BJ (cell line): ENCODE measurements around the gene MPZL2. TPM values are rescaled to one million over a fixed set of nuclear protein-coding genes. Genes with fewer than 3 reads are reported as not detected.

Source experiments
- CTCF ChIA-PET: fragments of 350-600 bp; formaldehyde crosslinking; extraction: SDS; loops from one replicate; lab custom pipeline; 2021; ENCODE audit warnings: antibody characterized with exemption, inconsistent platforms; lab: Yijun Ruan, JAX
- POLR2A ChIA-PET: fragments of 300-600 bp; sonication (Branson Sonifier 250); formaldehyde crosslinking; extraction: SDS; loops from one replicate; lab custom pipeline; 2021; ENCODE audit warnings: antibody characterized with exemption; lab: Charles Lee
- DNase-seq: peaks from one replicate; pipeline ENCODE4 v3.0.0-alpha.2; 2011; ENCODE audit warnings: low read depth
- H3K27me3 ChIP-seq: 2 replicates; pipeline ENCODE4 v1.6.0; 2011; ENCODE audit warnings: low read length; ENCODE audit not compliant: control insufficient read depth, insufficient read depth
- H3K36me3 ChIP-seq: 2 replicates; pipeline ENCODE4 v1.5.1; 2011; ENCODE audit warnings: low read length; ENCODE audit not compliant: control insufficient read depth, insufficient read depth
- H3K4me3 ChIP-seq: 2 replicates; pipeline ENCODE4 v1.5.1; 2011; ENCODE audit warnings: low read depth, mild to moderate bottlenecking, control low read depth, low read length
- polyA plus RNA-seq: library from polyadenylated mRNA; depleted of rRNA; stranded (reverse); fragments of >200 nt; gene quantifications from 2 replicates; pipeline ENCODE4 v1.2.3, GENCODE V29; 2011
- TF ChIP-seq, protein P1 (sequence below): IDR thresholded peaks from 2 replicates; pipeline ENCODE4 v1.5.1; 2011; ENCODE audit warnings: low read depth, mild to moderate bottlenecking, control low read depth, inconsistent platforms, low read length, moderate library complexity; ENCODE audit not compliant: insufficient read depth

MPZL2 gene
- polyA plus RNA-seq, 1 experiment, result not detected

DNA sequence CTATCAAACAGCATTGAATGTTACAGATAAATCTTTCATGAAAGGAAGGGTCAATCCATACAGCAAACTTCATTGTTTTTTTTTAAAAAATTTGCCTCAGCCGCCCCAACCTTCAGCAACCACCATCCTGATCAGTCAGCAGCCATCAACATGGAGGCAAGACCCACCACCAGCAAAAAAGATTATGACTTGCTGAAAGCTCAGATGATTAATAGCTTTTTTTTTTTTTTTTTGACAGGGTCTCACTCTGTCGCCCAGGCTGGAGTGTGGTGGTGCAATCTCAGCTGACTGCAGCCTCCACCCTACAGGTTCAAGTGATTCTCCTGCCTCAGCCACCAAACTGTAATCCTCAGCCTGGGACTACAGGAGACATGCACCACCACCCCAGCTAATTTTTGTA is 22.4 kb upstream of the MPZL2 start:
- TF ChIP-seq, protein P1, sequence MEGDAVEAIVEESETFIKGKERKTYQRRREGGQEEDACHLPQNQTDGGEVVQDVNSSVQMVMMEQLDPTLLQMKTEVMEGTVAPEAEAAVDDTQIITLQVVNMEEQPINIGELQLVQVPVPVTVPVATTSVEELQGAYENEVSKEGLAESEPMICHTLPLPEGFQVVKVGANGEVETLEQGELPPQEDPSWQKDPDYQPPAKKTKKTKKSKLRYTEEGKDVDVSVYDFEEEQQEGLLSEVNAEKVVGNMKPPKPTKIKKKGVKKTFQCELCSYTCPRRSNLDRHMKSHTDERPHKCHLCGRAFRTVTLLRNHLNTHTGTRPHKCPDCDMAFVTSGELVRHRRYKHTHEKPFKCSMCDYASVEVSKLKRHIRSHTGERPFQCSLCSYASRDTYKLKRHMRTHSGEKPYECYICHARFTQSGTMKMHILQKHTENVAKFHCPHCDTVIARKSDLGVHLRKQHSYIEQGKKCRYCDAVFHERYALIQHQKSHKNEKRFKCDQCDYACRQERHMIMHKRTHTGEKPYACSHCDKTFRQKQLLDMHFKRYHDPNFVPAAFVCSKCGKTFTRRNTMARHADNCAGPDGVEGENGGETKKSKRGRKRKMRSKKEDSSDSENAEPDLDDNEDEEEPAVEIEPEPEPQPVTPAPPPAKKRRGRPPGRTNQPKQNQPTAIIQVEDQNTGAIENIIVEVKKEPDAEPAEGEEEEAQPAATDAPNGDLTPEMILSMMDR, result no peak
- Histone ChIP-seq H3K4me3 (no peak overlapping the region), H3K27me3 (no peaks in the 10 kb centered on the region; the same call in none of the 2 replicates), H3K36me3 (no peaks in the 10 kb centered on the region)
- POLR2A ChIA-PET, result no interaction called here
- CTCF ChIA-PET, result interaction anchor here (0.8 kb wide), 1 partner anchor 9 kb away, joined by 3 read pairs; no protein-coding TSS in a partner anchor
- DNase-seq, result no peak

DNA sequence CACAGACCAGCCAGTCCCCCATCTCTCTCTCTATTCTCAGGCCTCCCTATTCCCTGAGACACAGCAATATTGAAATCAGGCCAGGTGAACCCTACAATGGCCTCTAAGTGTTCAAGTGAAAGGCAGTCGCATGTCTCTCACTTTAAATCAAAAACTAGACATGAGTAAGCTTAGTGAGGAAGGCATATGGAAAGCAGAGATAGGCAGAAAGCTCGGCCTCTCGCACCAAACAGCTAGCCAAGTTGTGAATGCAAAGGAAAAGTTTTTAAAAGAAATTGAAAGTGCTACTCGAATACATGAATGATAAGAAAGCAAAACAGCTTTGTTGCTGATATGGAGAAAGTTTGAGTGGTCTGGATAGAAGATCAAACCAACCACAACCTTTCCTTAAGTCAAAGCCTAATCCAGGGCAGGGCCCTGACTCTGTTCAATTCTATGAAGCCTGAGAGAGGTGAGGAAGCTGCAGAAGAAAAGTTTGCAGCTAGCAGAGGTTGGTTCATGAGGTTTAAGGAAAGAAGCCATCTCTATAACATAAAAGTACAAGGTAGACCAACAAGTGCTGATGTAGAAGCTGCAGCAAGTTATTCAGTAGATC is 19.8 kb upstream of the MPZL2 start:
- no peaks in the 10 kb centered on the region; the same call in 1 of the 2 replicates for H3K27me3 ChIP-seq
- POLR2A ChIA-PET, result no interaction called here

DNA sequence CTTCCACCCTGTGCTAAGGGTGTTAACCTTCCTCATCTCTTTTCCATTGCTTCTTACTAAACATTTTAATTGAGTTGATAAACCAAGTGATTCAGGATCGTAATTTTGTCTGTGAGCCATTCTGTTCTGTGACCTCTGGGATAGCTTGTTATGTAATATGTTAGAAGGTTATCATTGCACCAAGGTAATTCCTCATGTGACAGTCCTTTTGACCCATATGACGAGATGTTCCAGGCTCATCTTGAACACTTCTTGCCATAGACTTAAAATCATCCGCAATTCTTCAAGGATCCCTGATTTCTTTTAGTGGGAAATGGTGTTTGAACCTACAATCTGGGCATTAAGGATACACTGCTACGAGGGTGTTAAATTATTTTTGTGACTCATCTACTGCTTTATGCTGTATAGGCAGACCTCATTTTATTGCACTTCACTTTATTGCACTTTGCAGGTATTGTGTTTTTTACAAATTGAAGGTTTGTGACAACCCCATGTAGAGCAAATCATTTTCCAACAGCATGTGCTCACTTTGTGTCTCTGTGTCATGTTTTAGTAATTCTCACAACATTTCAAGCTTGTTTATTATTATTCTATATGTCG is 19.0 kb upstream of the MPZL2 start:
- CTCF ChIA-PET, result interaction anchor here (1.8 kb wide), 1 partner anchor 12 kb away, joined by 8 read pairs; no protein-coding TSS in a partner anchor
- TF ChIP-seq, protein P1, result no peak
- Histone ChIP-seq H3K4me3 (no peak overlapping the region), H3K27me3 (no peaks in the 10 kb centered on the region; the same call in 1 of the 2 replicates), H3K36me3 (no peaks in the 10 kb centered on the region)
- POLR2A ChIA-PET, result no interaction called here
- DNase-seq, result no peak

More for the DNA sequence above, 19.8 kb upstream of the MPZL2 start:
- H3K36me3 ChIP-seq, result no peaks in the 10 kb centered on the region
- CTCF ChIA-PET, result interaction anchor here (1.6 to 1.8 kb wide), 2 partner anchors 12 to 86 kb away, joined by 6 to 8 read pairs; no protein-coding TSS in a partner anchor
- TF ChIP-seq, protein P1, result no peak
- no peak for DNase-seq
- no peak overlapping the region for H3K4me3 ChIP-seq

DNA sequence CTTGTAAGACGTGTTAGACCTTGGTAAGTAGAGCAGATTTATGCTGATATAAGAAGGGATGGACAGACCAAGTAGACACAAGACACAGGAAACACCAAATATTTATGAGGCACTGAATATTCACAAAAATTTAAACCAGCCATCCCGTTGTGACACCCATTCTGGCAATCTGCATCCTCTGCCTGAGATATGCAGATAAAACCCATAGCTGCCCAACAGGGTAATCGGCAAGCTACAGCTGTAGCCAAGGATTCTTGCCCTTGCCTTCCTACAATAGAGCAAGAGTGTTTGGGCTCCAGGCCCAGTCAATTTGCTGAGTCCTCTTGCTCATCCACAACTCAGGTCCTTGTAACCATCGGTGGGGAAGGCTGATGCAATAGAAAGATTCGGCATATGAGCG is 18.5 kb upstream of the MPZL2 start:
- CTCF ChIA-PET, result interaction anchor here (1.8 kb wide), 1 partner anchor 13 kb away, joined by 8 read pairs; no protein-coding TSS in a partner anchor
- Histone ChIP-seq H3K4me3 (no peak overlapping the region), H3K36me3 (no peaks in the 10 kb centered on the region), H3K27me3 (no peaks in the 10 kb centered on the region; the same call in 1 of the 2 replicates)
- no peak for DNase-seq
- POLR2A ChIA-PET, result no interaction called here
- TF ChIP-seq, protein P1, result no peak

DNA sequence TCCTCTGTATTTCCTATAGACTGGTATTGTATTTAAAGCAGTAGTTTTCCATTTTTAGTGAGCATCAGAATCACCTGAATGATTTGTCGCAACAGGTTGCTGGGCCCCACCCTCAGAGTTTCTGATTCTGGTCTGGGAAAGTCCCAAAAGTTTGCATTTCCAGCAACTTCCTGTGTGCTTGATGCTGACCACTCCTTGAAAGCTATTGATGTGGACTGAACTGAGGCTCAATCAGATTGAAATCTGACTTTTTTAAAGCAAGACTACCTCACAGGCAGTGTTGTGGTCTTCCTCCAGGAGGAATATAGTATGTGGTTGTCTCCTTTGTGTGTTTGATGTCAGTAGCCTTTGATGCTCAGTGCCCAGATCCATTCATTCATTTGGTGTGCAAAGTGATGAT is 17.2 kb upstream of the MPZL2 start:
- TF ChIP-seq, protein P1, result no peak
- DNase-seq, result no peak
- Histone ChIP-seq H3K4me3 (no peak overlapping the region), H3K36me3 (no peaks in the 10 kb centered on the region), H3K27me3 (no peaks in the 10 kb centered on the region; the same call in 1 of the 2 replicates)
- POLR2A ChIA-PET, result no interaction called here
- CTCF ChIA-PET, result no interaction called here
